HG03342 (cell line): Measurements from ENCODE around the gene EPHA3.

Source experiments
- ATAC-seq: cut with Tn5 transposase; IDR thresholded peaks from one replicate; pipeline ENCODE4 v1.9.1; 2021; ENCODE audit warnings: mild to moderate bottlenecking, moderate library complexity; ENCODE audit not compliant: unreplicated experiment

Gene EPHA3

GRCh38 chr3:89107461-89108290 is at the start of gene EPHA3:
TSS of gene EPHA3 (plus strand) at chr3:89107621. CDS start at chr3:89107749, 128 bp downstream.
- peak; percentile 95 for ATAC-seq

- ATAC-seq: no peak
Observed at GRCh38 chr3:89058371-89058770, 49.0 kb upstream of the EPHA3 start.

GRCh38 chr3:89059211-89059925 is 48.1 kb upstream of the EPHA3 start:
- ATAC-seq: no peak

GRCh38 chr3:89061259-89061658 is 46.2 kb upstream of the EPHA3 start:
- no peak for ATAC-seq

- no peak for ATAC-seq
Observed at GRCh38 chr3:89067736-89068135, 39.7 kb upstream of the EPHA3 start.

GRCh38 chr3:89072642-89073041 is 34.8 kb upstream of the EPHA3 start:
- no peak for ATAC-seq

- no peak for ATAC-seq
Observed at GRCh38 chr3:89079944-89080343, 27.5 kb upstream of the EPHA3 start.

GRCh38 chr3:89087851-89088250 is 19.6 kb upstream of the EPHA3 start:
- ATAC-seq: no peak

GRCh38 chr3:89098173-89098572 is 9.2 kb upstream of the EPHA3 start:
- no peak for ATAC-seq

GRCh38 chr3:89098964-89099585 is 8.3 kb upstream of the EPHA3 start:
- ATAC-seq: peak; percentile 99

- no peak for ATAC-seq
Observed at GRCh38 chr3:89101251-89101650, 6.2 kb upstream of the EPHA3 start.

GRCh38 chr3:89101921-89102320 is 5.5 kb upstream of the EPHA3 start:
- no peak for ATAC-seq

- no peak for ATAC-seq
Observed at GRCh38 chr3:89104499-89104898, 2.9 kb upstream of the EPHA3 start.

- no peak for ATAC-seq
Observed at GRCh38 chr3:89105503-89105902, 1.9 kb upstream of the EPHA3 start.

- no peak for ATAC-seq
Observed at GRCh38 chr3:89108291-89108550, 800 bp downstream of the EPHA3 start.

GRCh38 chr3:89113344-89113743 is 5.9 kb downstream of the EPHA3 start:
- no peak for ATAC-seq

- ATAC-seq: peak; percentile 86
Observed at GRCh38 chr3:89113893-89114840, 6.7 kb downstream of the EPHA3 start.

GRCh38 chr3:89114841-89115223 is 7.4 kb downstream of the EPHA3 start:
- ATAC-seq: no peak

- ATAC-seq: no peak
Observed at GRCh38 chr3:89116476-89116875, 9.1 kb downstream of the EPHA3 start.

- no peak for ATAC-seq
Observed at GRCh38 chr3:89138048-89138447, 30.6 kb downstream of the EPHA3 start.

GRCh38 chr3:89139870-89140269 is 32.4 kb downstream of the EPHA3 start:
- ATAC-seq: no peak
